B cell (primary cell): ENCODE results near the gene UNC93B1. TPM values are rescaled to one million over a fixed set of nuclear protein-coding genes. Genes with fewer than 3 reads are reported as not detected.

Source experiments
- ATAC-seq: fragments of 200-7000 bp; cut with Tn5 transposase; one replicate; pipeline ENCODE4 v1.10.0; 2021; ENCODE audit warnings: low read depth, mild to moderate bottlenecking, moderate number of reproducible peaks, moderate library complexity
- CTCF ChIA-PET: fragments of 350-600 bp; sonication (Branson Sonifier 250); formaldehyde crosslinking; loops from one replicate; lab custom pipeline; 2021; ENCODE audit warnings: antibody characterized with exemption, inconsistent platforms; lab: Charles Lee
- POLR2A ChIA-PET: fragments of 350-600 bp; sonication (Branson Sonifier 250); formaldehyde crosslinking; loops from one replicate; lab custom pipeline; 2021; ENCODE audit warnings: antibody characterized with exemption; lab: Charles Lee
- DNase-seq: peaks from one replicate; pipeline ENCODE4 v3.0.0; 2013
- H2AFZ ChIP-seq: 2 replicates; pipeline ENCODE4 v1.6.1; 2012; ENCODE audit warnings: mild to moderate bottlenecking, low read depth, low read length; ENCODE audit not compliant: insufficient read depth, poor library complexity, severe bottlenecking
- H3K27ac ChIP-seq, 2 donors: 1 replicate in 1 of 2; 2 replicates in 1 of 2; pipeline ENCODE4 v1.5.1; 2012 to 2013; ENCODE audit warnings: low read length in 2 of 2, mild to moderate bottlenecking in 2 of 2, moderate library complexity in 1 of 2
- H3K27me3 ChIP-seq, 4 experiments: fragments of 200-600 bp in 1 of 4; sonication (generic) in 1 of 4; replicated peaks in 1 of 4; 1 replicate in 2 of 4; 2 replicates in 2 of 4; pipeline versions ENCODE4 v1.6.1 to v1.7.0; 2013 to 2016; ENCODE audit warnings: low read length in 3 of 4, mild to moderate bottlenecking in 2 of 4, mixed read lengths in 1 of 4, moderate library complexity in 1 of 4; ENCODE audit not compliant: insufficient read depth in 4 of 4, control insufficient read depth in 3 of 4; ENCODE audit errors: control extremely low read depth in 1 of 4
- H3K36me3 ChIP-seq, 2 experiments: replicated peaks in 1 of 2; 1 replicate in 1 of 2; 2 replicates in 1 of 2; pipeline versions ENCODE4 v1.6.1 to v1.7.1; 2013; ENCODE audit warnings: low read length in 1 of 2; ENCODE audit not compliant: insufficient read depth in 2 of 2, control insufficient read depth in 1 of 2; ENCODE audit errors: control extremely low read depth in 1 of 2, extremely low read depth in 1 of 2
- H3K4me1 ChIP-seq, 2 donors: fragments of 200-600 bp in 1 of 2; sonication (generic) in 1 of 2; 1 replicate in 1 of 2; 2 replicates in 1 of 2; pipeline versions ENCODE4 v1.5.1 to v1.6.1; 2013 to 2017; ENCODE audit warnings: low read length in 2 of 2; ENCODE audit not compliant: control insufficient read depth in 2 of 2, insufficient read depth in 2 of 2
- H3K4me2 ChIP-seq: replicated peaks from 2 replicates; pipeline ENCODE3; 2012; ENCODE audit warnings: mild to moderate bottlenecking, low read depth, low read length; ENCODE audit not compliant: poor library complexity, severe bottlenecking
- H3K4me3 ChIP-seq, 5 experiments: fragments of 200-600 bp in 1 of 5; sonication (generic) in 1 of 5; 1 replicate in 3 of 5; 2 replicates in 2 of 5; pipeline versions ENCODE4 v1.5.1 to v1.7.0; 2011 to 2016; ENCODE audit warnings: low read length in 4 of 5, mild to moderate bottlenecking in 4 of 5, low read depth in 2 of 5, control low read depth in 1 of 5, moderate library complexity in 1 of 5; ENCODE audit not compliant: insufficient read depth in 1 of 5; ENCODE audit errors: control extremely low read depth in 1 of 5, extremely low read depth in 1 of 5
- H3K79me2 ChIP-seq: fragments of 200-600 bp; sonication (generic); one replicate; pipeline ENCODE4 v1.6.0; 2016; ENCODE audit warnings: low read length; ENCODE audit not compliant: control insufficient read depth, insufficient read depth
- H3K9ac ChIP-seq: fragments of 200-600 bp; sonication (generic); 2 replicates; pipeline ENCODE4 v1.6.1; 2017; ENCODE audit warnings: mild to moderate bottlenecking, low read length, moderate library complexity
- H3K9me3 ChIP-seq, 3 donors: one replicate each; pipeline versions ENCODE4 v1.6.1 to v1.7.1; 2013; ENCODE audit warnings: low read length in 2 of 3; ENCODE audit not compliant: control insufficient read depth in 2 of 3, insufficient read depth in 1 of 3; ENCODE audit errors: control extremely low read depth in 1 of 3
- H4K20me1 ChIP-seq: 2 replicates; pipeline ENCODE4 v1.6.0; 2012; ENCODE audit warnings: mild to moderate bottlenecking, low read length; ENCODE audit not compliant: insufficient read depth, control insufficient read depth, poor library complexity, severe bottlenecking
- H3K27ac Mint-ChIP-seq: one replicate; pipeline ENCODE4 v1.8.0; 2021; ENCODE audit warnings: mixed read lengths
- H3K27me3 Mint-ChIP-seq: one replicate; pipeline ENCODE4 v1.8.0; 2021; ENCODE audit warnings: mixed read lengths
- H3K4me1 Mint-ChIP-seq: one replicate; pipeline ENCODE4 v1.8.0; 2021; ENCODE audit warnings: mixed read lengths
- H3K4me3 Mint-ChIP-seq: one replicate; pipeline ENCODE4 v1.8.0; 2021; ENCODE audit warnings: mixed read lengths
- H3K9me3 Mint-ChIP-seq: one replicate; pipeline ENCODE4 v1.8.0; 2022; ENCODE audit warnings: mixed read lengths; ENCODE audit not compliant: insufficient read depth
- EZH2 ChIP-seq: IDR thresholded peaks from 2 replicates; pipeline ENCODE4 v1.6.1; 2012; ENCODE audit warnings: borderline replicate concordance, low read depth, mild to moderate bottlenecking, moderate library complexity, low read length; ENCODE audit not compliant: insufficient read depth, poor library complexity, severe bottlenecking
- WGBS: methylation state at CpG from one replicate; pipeline ENCODE4 v1.1.5; 2013; ENCODE audit warnings: missing lambda C conversion rate; ENCODE audit not compliant: insufficient coverage; 5-methylcytosine and 5-hydroxymethylcytosine counted together
- intact Hi-C: fragments of 100-400 bp; cut with micrococcal nuclease; formaldehyde crosslinking; loops from one replicate; pipeline ENCODE4 v1.10.0; 2022
- polyA plus RNA-seq: library from polyadenylated mRNA; depleted of rRNA; stranded (reverse); fragments of >200 nt; gene quantifications from 2 replicates; pipeline ENCODE4 v1.2.3, GENCODE V29; 2012
- total RNA-seq, 2 donors: library from RNA; stranded (reverse); fragments of 120-200 nt in 1 of 2; gene quantifications; 1 replicate in 1 of 2; 2 replicates in 1 of 2; pipeline versions ENCODE4 v1.2.3 to v1.2.4, GENCODE V29; 2013 to 2022
- TF ChIP-seq, protein P1 (sequence below): fragments of 200-600 bp; IDR thresholded peaks from one replicate; pipeline ENCODE4 v1.8.0; 2022; ENCODE audit warnings: antibody characterized with exemption, mild to moderate bottlenecking

The UNC93B1 gene
- total and polyA plus RNA-seq, 2 donors (not counting 1 experiment from before 2014, with no cell fraction given) = 114 to 308 TPM

- no peak for ATAC-seq
- TF ChIP-seq EZH2 = no peak
- TF ChIP-seq, protein P1, sequence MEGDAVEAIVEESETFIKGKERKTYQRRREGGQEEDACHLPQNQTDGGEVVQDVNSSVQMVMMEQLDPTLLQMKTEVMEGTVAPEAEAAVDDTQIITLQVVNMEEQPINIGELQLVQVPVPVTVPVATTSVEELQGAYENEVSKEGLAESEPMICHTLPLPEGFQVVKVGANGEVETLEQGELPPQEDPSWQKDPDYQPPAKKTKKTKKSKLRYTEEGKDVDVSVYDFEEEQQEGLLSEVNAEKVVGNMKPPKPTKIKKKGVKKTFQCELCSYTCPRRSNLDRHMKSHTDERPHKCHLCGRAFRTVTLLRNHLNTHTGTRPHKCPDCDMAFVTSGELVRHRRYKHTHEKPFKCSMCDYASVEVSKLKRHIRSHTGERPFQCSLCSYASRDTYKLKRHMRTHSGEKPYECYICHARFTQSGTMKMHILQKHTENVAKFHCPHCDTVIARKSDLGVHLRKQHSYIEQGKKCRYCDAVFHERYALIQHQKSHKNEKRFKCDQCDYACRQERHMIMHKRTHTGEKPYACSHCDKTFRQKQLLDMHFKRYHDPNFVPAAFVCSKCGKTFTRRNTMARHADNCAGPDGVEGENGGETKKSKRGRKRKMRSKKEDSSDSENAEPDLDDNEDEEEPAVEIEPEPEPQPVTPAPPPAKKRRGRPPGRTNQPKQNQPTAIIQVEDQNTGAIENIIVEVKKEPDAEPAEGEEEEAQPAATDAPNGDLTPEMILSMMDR = no peak
- Mint-ChIP-seq H3K9me3 (no peaks in the 10 kb centered on the region), H3K27ac (peak overlapping the region; percentile 61), H3K27me3 (no peaks in the 10 kb centered on the region), H3K4me3 (no peak overlapping the region), H3K4me1 (peaks cover 58% of the 10 kb centered on the region)
- H3K79me2 ChIP-seq = peaks cover 53% of the 10 kb centered on the region
- no peak overlapping the region for H3K4me3 ChIP-seq
- intact Hi-C loops = no loop called here
- POLR2A ChIA-PET = no interaction called here
- H3K27ac ChIP-seq = peak overlapping the region; percentile 40 to 61
- peak overlapping the region; percentile 21 for H3K4me2 ChIP-seq
- no peak for DNase-seq
- no peak overlapping the region for H2AFZ ChIP-seq
- 99% methylated on average over 13 of the region's 13 CpGs for WGBS
- H4K20me1 ChIP-seq = peaks cover 62% of the 10 kb centered on the region
- no peaks in the 10 kb centered on the region for H3K9me3 ChIP-seq
- H3K9ac ChIP-seq = no peak overlapping the region
- H3K36me3 ChIP-seq = peaks cover 5 to 65% of the 10 kb centered on the region in 2 experiments
- H3K4me1 ChIP-seq = peaks cover 56 to 85% of the 10 kb centered on the region in 2 donors
- CTCF ChIA-PET = no interaction called here
- H3K27me3 ChIP-seq = no peaks in the 10 kb centered on the region
Observed at GRCh38 chr11:67999201-67999629, 4.7 kb downstream of the UNC93B1 start.

DNA sequence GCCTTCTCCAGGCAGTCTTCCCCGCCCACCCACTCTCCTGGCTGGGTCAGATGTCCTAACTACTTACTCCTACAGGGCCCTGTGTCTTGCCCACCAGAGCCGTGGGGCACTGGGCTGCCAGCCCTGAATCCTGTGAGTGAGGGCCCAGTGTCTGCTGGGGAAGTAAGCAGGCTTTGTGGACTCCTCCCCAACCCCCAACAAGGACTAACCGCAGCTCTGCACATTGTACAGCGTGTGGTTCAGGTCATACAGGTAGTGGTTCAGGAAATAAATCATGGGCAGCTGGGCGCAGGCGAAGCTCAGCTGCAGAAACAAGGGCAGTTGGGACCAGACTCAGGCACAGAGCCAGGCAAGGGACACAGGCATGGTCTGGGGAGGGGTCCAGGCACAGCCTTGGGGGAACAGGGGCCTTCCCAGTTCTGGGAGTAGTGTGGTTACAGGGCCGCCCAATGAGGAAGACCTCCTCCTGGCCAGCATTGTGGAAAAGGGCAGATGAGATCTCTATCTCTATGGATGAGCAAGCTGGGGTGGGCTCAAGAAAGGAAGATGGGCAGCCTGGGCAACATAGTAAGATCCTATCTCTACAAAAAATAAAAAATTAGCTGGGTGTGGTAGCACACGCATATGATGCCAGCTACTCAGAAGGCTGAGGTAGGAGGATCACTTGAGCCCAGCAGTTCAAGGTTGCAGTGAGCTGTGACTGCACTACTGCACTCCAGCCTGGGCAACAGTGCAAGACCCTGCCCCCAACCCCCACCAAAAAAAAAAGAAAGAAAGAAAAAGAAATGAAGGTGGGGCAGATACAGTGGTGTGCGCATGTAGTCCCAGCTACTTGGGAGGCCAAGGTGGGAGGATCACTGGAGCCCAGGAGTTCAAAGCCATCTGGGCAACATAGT is 5.5 kb downstream of the UNC93B1 start:
- Histone ChIP-seq H3K4me2 (peak overlapping the region; percentile 26), H3K9ac (no peak overlapping the region), H3K9me3 (no peaks in the 10 kb centered on the region), H3K27me3 (no peaks in the 10 kb centered on the region), H2AFZ (no peak overlapping the region), H3K27ac (peak overlapping the region; percentile 29 to 61), H3K4me1 (peaks cover 57 to 87% of the 10 kb centered on the region in 2 donors), H4K20me1 (peaks cover 62% of the 10 kb centered on the region), H3K79me2 (peaks cover 50% of the 10 kb centered on the region), H3K36me3 (peaks cover 5 to 68% of the 10 kb centered on the region in 2 experiments), H3K4me3 (no peak overlapping the region)
- CTCF ChIA-PET = interaction anchor here (0.5 to 1.3 kb wide), 2 partner anchors 207 to 1807 kb away, joined by 3 to 4 read pairs; no protein-coding TSS in a partner anchor
- intact Hi-C loops = no loop called here
- H3K4me1 Mint-ChIP-seq = peaks cover 62% of the 10 kb centered on the region
- TF ChIP-seq, protein P1 = no peak
- TF ChIP-seq EZH2 = no peak
- 39% methylated on average over 4 of the region's 9 CpGs for WGBS
- peak overlapping the region; percentile 74 for H3K27ac Mint-ChIP-seq
- H3K27me3 Mint-ChIP-seq = no peaks in the 10 kb centered on the region
- no peaks in the 10 kb centered on the region for H3K9me3 Mint-ChIP-seq
- POLR2A ChIA-PET = no interaction called here
- ATAC-seq (no peak), DNase-seq (no peak)
- H3K4me3 Mint-ChIP-seq = peak overlapping the region; percentile 49
